Thyroid gland (tissue), 4 donors: ENCODE data around the gene METTL2B. TPM values are rescaled to one million over a fixed set of nuclear protein-coding genes. Genes with fewer than 3 reads are reported as not detected.

Experiments
- DNase-seq, 2 donors: peaks; one replicate each; pipeline ENCODE4 v3.0.0-alpha.2; 2019
- H3K27ac ChIP-seq, 3 donors: fragments of 200-600 bp; sonication (generic); 1 replicate in 2 of 3; 2 replicates in 1 of 3; pipeline ENCODE4 v1.5.1; 2016 to 2019; ENCODE audit warnings: mild to moderate bottlenecking in 1 of 3, moderate library complexity in 1 of 3
- H3K27me3 ChIP-seq: fragments of 200-600 bp; sonication (generic); one replicate; pipeline ENCODE4 v1.5.1; 2019
- H3K36me3 ChIP-seq, 2 donors: fragments of 200-600 bp; sonication (generic); one replicate each; pipeline ENCODE4 v1.5.1; 2016 to 2019
- H3K4me1 ChIP-seq, 2 donors: fragments of 200-600 bp; sonication (generic); one replicate each; pipeline ENCODE4 v1.5.1; 2017 to 2019
- H3K4me3 ChIP-seq, 3 donors: fragments of 200-600 bp; sonication (generic); replicated peaks in 1 of 3; 1 replicate in 2 of 3; 2 replicates in 1 of 3; pipeline ENCODE4 v1.5.1; 2016; ENCODE audit warnings: mild to moderate bottlenecking in 1 of 3
- H3K9me3 ChIP-seq: fragments of 200-600 bp; sonication (generic); one replicate; pipeline ENCODE4 v1.5.1; 2017
- POLR2A ChIP-seq, 2 donors: fragments of 450-650 bp; IDR thresholded peaks; one replicate each; pipeline ENCODE4 v1.6.1; 2017; ENCODE audit warnings: antibody characterized with exemption in 2 of 2, mild to moderate bottlenecking in 2 of 2, moderate library complexity in 1 of 2
- WGBS, 2 donors: methylation state at CpG; one replicate each; pipeline ENCODE4 v1.1.5; 2017; 5-methylcytosine and 5-hydroxymethylcytosine counted together
- intact Hi-C: fragments of 100-400 bp; cut with DNase I; formaldehyde crosslinking; loops from one replicate; pipeline ENCODE4 v1.15.1; 2023
- total RNA-seq, 4 donors: library from RNA; depleted of rRNA; stranded (reverse); fragments of >200 nt; gene quantifications; one replicate each; pipeline ENCODE4 v1.2.3, GENCODE V29; 2016
- TF ChIP-seq, protein P1 (sequence below), 6 experiments: fragments of 200-600 bp in 3 of 6; fragments of 450-650 bp in 3 of 6; sonication (generic) in 3 of 6; IDR thresholded peaks; one replicate each; pipeline ENCODE4 v1.5.1; 2016 to 2019; ENCODE audit warnings: antibody characterized with exemption in 6 of 6, mild to moderate bottlenecking in 2 of 6, inconsistent platforms in 1 of 6, moderate library complexity in 1 of 6

Gene METTL2B
- total RNA-seq, 4 donors from 2014 or later, result 29.2 to 39.0 (median 32.0) TPM

DNA sequence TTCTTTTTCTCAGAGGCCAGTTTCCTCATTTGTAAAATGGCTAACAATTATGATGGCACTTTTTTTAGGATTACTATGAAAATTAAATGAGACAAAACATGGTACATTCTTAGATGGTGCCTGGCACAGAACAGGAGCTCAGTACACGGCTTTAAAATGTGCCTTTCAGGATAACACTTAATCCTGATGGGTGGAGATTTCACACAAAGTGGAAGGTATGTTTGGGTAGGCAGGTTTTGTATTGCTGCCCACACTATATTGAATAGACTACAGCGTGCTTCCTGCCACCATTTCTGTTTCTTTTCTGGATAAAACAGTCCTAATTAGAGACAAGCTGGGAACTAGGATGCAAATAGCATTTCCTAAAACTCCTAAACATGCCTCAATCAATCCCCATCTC, 44.8 kb upstream of the METTL2B start:
- WGBS, 2 donors, result 74 to 77% methylated on average over 2 of the region's 2 CpGs
- H3K27ac ChIP-seq, result no peak overlapping the region

DNA sequence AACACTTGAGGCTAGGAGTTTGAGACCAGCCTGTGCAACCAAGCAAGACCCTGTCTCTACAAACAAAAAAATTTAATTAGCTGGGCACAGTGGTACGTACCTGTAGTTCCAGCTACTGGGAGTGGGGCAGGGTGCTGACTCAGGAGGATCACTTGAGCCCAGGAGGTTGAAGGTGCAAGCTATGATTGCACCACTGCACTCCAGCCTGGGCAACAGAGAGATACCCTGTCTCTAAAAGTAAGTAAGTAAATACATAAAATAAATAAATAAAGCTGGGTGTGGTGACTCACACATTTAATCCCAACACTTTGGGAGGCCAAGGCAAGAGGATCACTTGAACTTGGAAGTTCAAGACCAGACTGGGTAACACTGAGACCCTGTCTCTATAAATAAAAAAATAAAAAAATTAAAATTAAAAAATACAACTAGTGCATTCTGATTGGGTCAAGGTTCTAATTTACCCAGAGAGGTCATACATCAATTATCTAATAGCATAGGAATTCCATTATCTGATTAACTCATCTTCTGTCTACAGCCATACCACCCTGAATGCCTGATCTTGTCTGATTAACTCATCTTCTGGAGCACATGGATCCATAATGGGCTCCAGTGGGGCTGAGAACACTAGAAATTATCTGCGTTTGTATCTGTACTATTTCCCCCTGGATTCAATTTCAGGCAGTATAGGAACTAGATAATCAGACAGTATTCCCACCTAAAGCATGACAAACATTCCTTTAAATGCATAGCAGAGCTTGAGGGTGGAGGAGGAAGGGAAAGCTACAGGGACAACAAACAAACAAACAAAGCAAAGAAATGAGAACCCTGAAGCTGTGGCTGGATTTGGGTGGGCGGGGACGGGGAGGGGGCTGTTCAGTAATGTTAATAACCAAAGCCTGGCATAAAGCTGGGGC, 41.9 kb upstream of the METTL2B start:
- DNase-seq, result no peak
- Histone ChIP-seq H3K4me1 (no peaks in the 10 kb centered on the region), H3K4me3 (no peak overlapping the region), H3K27me3 (no peaks in the 10 kb centered on the region), H3K27ac (no peak overlapping the region), H3K36me3 (no peaks in the 10 kb centered on the region), H3K9me3 (no peaks in the 10 kb centered on the region)
- intact Hi-C loops, result no loop called here
- TF ChIP-seq, protein P1, sequence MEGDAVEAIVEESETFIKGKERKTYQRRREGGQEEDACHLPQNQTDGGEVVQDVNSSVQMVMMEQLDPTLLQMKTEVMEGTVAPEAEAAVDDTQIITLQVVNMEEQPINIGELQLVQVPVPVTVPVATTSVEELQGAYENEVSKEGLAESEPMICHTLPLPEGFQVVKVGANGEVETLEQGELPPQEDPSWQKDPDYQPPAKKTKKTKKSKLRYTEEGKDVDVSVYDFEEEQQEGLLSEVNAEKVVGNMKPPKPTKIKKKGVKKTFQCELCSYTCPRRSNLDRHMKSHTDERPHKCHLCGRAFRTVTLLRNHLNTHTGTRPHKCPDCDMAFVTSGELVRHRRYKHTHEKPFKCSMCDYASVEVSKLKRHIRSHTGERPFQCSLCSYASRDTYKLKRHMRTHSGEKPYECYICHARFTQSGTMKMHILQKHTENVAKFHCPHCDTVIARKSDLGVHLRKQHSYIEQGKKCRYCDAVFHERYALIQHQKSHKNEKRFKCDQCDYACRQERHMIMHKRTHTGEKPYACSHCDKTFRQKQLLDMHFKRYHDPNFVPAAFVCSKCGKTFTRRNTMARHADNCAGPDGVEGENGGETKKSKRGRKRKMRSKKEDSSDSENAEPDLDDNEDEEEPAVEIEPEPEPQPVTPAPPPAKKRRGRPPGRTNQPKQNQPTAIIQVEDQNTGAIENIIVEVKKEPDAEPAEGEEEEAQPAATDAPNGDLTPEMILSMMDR (IDR thresholded peaks at IDR 0.05), result no peak
- no peak for TF ChIP-seq POLR2A (IDR thresholded peaks at IDR 0.05)
- WGBS, 2 donors, result 66 to 68% methylated on average over 4 of the region's 4 CpGs

More for the DNA sequence above, 44.8 kb upstream of the METTL2B start:
- no peak for TF ChIP-seq POLR2A (IDR thresholded peaks at IDR 0.05)
- TF ChIP-seq, protein P1 (IDR thresholded peaks at IDR 0.05), result no peak
- Histone ChIP-seq H3K9me3 (no peaks in the 10 kb centered on the region), H3K36me3 (no peaks in the 10 kb centered on the region), H3K27me3 (no peaks in the 10 kb centered on the region), H3K4me3 (no peak overlapping the region), H3K4me1 (no peaks in the 10 kb centered on the region)
- no peak for DNase-seq
- intact Hi-C loops, result no loop called here

- Histone ChIP-seq H3K27ac (no peak overlapping the region), H3K4me3 (no peak overlapping the region), H3K9me3 (no peaks in the 10 kb centered on the region), H3K27me3 (no peaks in the 10 kb centered on the region), H3K4me1 (no peaks in the 10 kb centered on the region), H3K36me3 (no peaks in the 10 kb centered on the region)
- 70 to 76% methylated on average over 3 of the region's 3 CpGs for WGBS, 2 donors
- intact Hi-C loops, result no loop called here
- TF ChIP-seq, protein P1 (IDR thresholded peaks at IDR 0.05), result no peak
- TF ChIP-seq POLR2A (IDR thresholded peaks at IDR 0.05), result no peak
- no peak for DNase-seq
Observed at GRCh38 chr7:128435327-128435686, 41.2 kb upstream of the METTL2B start.

DNA sequence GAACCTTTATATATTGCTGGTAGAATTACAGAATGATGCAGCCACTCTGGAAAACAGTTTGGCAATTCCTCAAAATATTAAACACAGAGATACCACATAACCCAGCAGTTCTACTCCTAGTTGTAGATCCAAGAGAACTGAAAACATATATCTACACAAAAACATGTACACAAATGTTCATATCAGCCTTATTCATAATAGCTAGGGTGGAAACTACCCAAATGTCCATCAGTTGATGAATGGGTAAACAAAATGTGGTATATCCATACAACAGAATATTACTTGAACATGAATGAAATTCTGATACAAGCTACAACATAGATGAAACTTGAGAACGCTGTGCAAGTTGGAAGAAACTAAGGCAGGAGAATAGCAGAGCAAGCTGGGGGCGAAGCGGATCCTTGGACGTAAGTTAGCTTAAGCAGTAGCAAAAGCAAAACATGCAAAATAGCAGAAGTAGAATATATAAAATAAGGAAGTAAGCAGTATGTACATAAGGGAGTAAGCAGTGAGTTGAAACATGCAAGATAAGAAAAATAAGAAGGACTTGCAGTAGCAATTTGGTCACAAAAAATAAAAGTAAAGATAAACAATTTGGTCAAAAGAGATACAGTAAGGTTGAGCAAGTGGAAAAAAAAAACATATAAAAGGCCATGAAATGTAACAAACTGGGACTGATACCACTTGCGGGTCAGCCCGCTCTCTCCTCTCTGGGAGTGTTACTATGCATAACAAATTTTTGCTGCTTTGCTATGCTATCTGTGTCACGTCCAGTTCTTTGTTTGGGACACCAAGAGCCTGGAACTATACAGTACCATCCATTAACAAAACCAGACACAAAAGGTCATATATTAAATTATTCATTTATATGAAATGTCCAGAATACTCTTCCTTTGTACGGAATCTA, 38.9 kb upstream of the METTL2B start:
- Histone ChIP-seq H3K4me3 (no peak overlapping the region), H3K36me3 (no peaks in the 10 kb centered on the region), H3K27ac (no peak overlapping the region), H3K27me3 (no peaks in the 10 kb centered on the region), H3K9me3 (no peaks in the 10 kb centered on the region), H3K4me1 (no peaks in the 10 kb centered on the region)
- 88 to 89% methylated on average over 8 of the region's 8 CpGs for WGBS, 2 donors
- TF ChIP-seq POLR2A (IDR thresholded peaks at IDR 0.05), result no peak
- intact Hi-C loops, result no loop called here
- no peak for DNase-seq

- H3K9me3 ChIP-seq, result no peaks in the 10 kb centered on the region
- 93 to 96% methylated on average over 3 of the region's 3 CpGs for WGBS, 2 donors
- no peak overlapping the region for H3K4me3 ChIP-seq
- no peaks in the 10 kb centered on the region for H3K4me1 ChIP-seq
- no peaks in the 10 kb centered on the region for H3K36me3 ChIP-seq
- DNase-seq, result no peak
- no peaks in the 10 kb centered on the region for H3K27me3 ChIP-seq
- H3K27ac ChIP-seq, result no peak overlapping the region
- no peak for TF ChIP-seq POLR2A (IDR thresholded peaks at IDR 0.05)
- TF ChIP-seq, protein P1 (IDR thresholded peaks at IDR 0.05), result no peak
- intact Hi-C loops, result no loop called here
Observed at GRCh38 chr7:128442356-128442755, 34.2 kb upstream of the METTL2B start.
